Activated CD8-positive, alpha-beta memory T cell treated with anti-CD3 and anti-CD28 coated beads for 36 hours (primary cell): Measurements from ENCODE around the gene CD163. TPM values are rescaled to one million over a fixed set of nuclear protein-coding genes. Genes with fewer than 3 reads are reported as not detected.
"Not testable (repeated sequence)": the region's sequence is repeated elsewhere in the genome, so short reads cannot be mapped to it uniquely, and the experiment has no call there.

Experiments used
- CTCF ChIA-PET: fragments of 350-600 bp; sonication (Branson Sonifier 250); formaldehyde crosslinking; loops from one replicate; lab custom pipeline; 2021; ENCODE audit warnings: antibody characterized with exemption; lab: Charles Lee
- POLR2A ChIA-PET: fragments of 350-600 bp; sonication (Branson Sonifier 250); formaldehyde crosslinking; loops from one replicate; lab custom pipeline; 2021; ENCODE audit warnings: antibody characterized with exemption; lab: Charles Lee
- total RNA-seq, 2 experiments: library from RNA; stranded (reverse); gene quantifications; one replicate each; pipeline ENCODE4 v1.2.3, GENCODE V29; 2021

CD163 gene
- total RNA-seq = not detected

GRCh38 chr12:7503686-7504415, at the start of gene CD163:
Gene CD163, minus strand, starts transcription at chr12:7503777. Its CDS starts 87 bp downstream, at chr12:7503690.
- CTCF ChIA-PET = no interaction called here

GRCh38 chr12:7542813-7543212, 39.2 kb upstream of the CD163 start:
- ChIA-PET CTCF (no interaction called here), POLR2A (no interaction called here)

More at GRCh38 chr12:7503686-7504415, at the start of gene CD163:
- POLR2A ChIA-PET = no interaction called here

- CTCF ChIA-PET = no interaction called here
- POLR2A ChIA-PET = no interaction called here
Observed at GRCh38 chr12:7542046-7542445, 38.5 kb upstream of the CD163 start.

- ChIA-PET CTCF (no interaction called here), POLR2A (no interaction called here)
Observed at GRCh38 chr12:7514416-7514815, 10.8 kb upstream of the CD163 start.

- ChIA-PET CTCF (no interaction called here), POLR2A (no interaction called here)
Observed at GRCh38 chr12:7512553-7512952, 9.0 kb upstream of the CD163 start.

GRCh38 chr12:7509793-7510470, 6.4 kb upstream of the CD163 start:
- CTCF ChIA-PET, POLR2A ChIA-PET: not testable (repeated sequence)

- ChIA-PET POLR2A (no interaction called here), CTCF (no interaction called here)
Observed at GRCh38 chr12:7502612-7503011, 965 bp downstream of the CD163 start.

GRCh38 chr12:7501031-7501588, 2.5 kb downstream of the CD163 start:
- CTCF ChIA-PET = no interaction called here
- POLR2A ChIA-PET = no interaction called here

GRCh38 chr12:7499636-7500035, 3.9 kb downstream of the CD163 start:
- CTCF ChIA-PET = no interaction called here
- POLR2A ChIA-PET = no interaction called here

- ChIA-PET POLR2A (no interaction called here), CTCF (no interaction called here)
Observed at GRCh38 chr12:7498809-7499208, 4.8 kb downstream of the CD163 start.

GRCh38 chr12:7497661-7498060, 5.9 kb downstream of the CD163 start:
- ChIA-PET POLR2A (no interaction called here), CTCF (no interaction called here)

- POLR2A ChIA-PET = no interaction called here
- CTCF ChIA-PET = no interaction called here
Observed at GRCh38 chr12:7496451-7496850, 7.1 kb downstream of the CD163 start.

GRCh38 chr12:7495136-7495535, 8.4 kb downstream of the CD163 start:
- ChIA-PET CTCF (no interaction called here), POLR2A (no interaction called here)

GRCh38 chr12:7493006-7493405, 10.6 kb downstream of the CD163 start:
- CTCF ChIA-PET = no interaction called here
- POLR2A ChIA-PET = no interaction called here

GRCh38 chr12:7486512-7486911, 17.1 kb downstream of the CD163 start:
- CTCF ChIA-PET = no interaction called here
- POLR2A ChIA-PET = no interaction called here

GRCh38 chr12:7485095-7485494, 18.5 kb downstream of the CD163 start:
- ChIA-PET CTCF (no interaction called here), POLR2A (no interaction called here)

- ChIA-PET POLR2A (no interaction called here), CTCF (no interaction called here)
Observed at GRCh38 chr12:7483343-7483742, 20.2 kb downstream of the CD163 start.

GRCh38 chr12:7479771-7480170, 23.8 kb downstream of the CD163 start:
- CTCF ChIA-PET = no interaction called here
- POLR2A ChIA-PET = no interaction called here

- POLR2A ChIA-PET = no interaction called here
- CTCF ChIA-PET = no interaction called here
Observed at GRCh38 chr12:7472060-7472459, 31.5 kb downstream of the CD163 start.

GRCh38 chr12:7460375-7461259, 43.0 kb downstream of the CD163 start:
- ChIA-PET POLR2A (interaction anchor here (0.6 kb wide), 1 partner anchor 1429 kb away, joined by 3 read pairs; no protein-coding TSS in a partner anchor), CTCF (interaction anchor here (0.9 to 2.2 kb wide), 5 partner anchors 177 to 315 kb away, joined by 3 to 8 read pairs (median 3); no protein-coding TSS in a partner anchor)
